Liver (tissue), 9 donors: ENCODE results near the gene SNAI3. TPM values are rescaled to one million over a fixed set of nuclear protein-coding genes. Genes with fewer than 3 reads are reported as not detected.

ENCODE experiments used
- DNase-seq: peaks from one replicate; pipeline ENCODE4 v3.0.0-alpha.2; 2017; ENCODE audit warnings: low spot score
- H3K27ac ChIP-seq, 2 donors: one replicate each; pipeline ENCODE4 v1.7.0; 2013; ENCODE audit warnings: inconsistent platforms in 2 of 2, low read length in 2 of 2, control low read depth in 1 of 2, low read depth in 1 of 2, mild to moderate bottlenecking in 1 of 2
- H3K27me3 ChIP-seq, 4 donors: one replicate each; pipeline versions ENCODE4 v1.6.1 to v1.7.0; 2013; ENCODE audit warnings: low read length in 3 of 4, inconsistent platforms in 1 of 4, mild to moderate bottlenecking in 1 of 4, moderate library complexity in 1 of 4; ENCODE audit not compliant: control insufficient read depth in 4 of 4, insufficient read depth in 4 of 4
- H3K36me3 ChIP-seq, 4 donors: one replicate each; pipeline versions ENCODE4 v1.6.1 to v1.7.0; 2013; ENCODE audit warnings: low read length in 3 of 4, mild to moderate bottlenecking in 3 of 4, low read depth in 1 of 4, moderate library complexity in 1 of 4; ENCODE audit not compliant: control insufficient read depth in 4 of 4, insufficient read depth in 3 of 4
- H3K4me1 ChIP-seq, 4 donors: one replicate each; pipeline versions ENCODE4 v1.6.1 to v1.7.0; 2013; ENCODE audit warnings: low read length in 3 of 4, mild to moderate bottlenecking in 3 of 4, moderate library complexity in 1 of 4; ENCODE audit not compliant: control insufficient read depth in 4 of 4, insufficient read depth in 4 of 4
- H3K4me3 ChIP-seq, 3 donors: one replicate each; pipeline versions ENCODE4 v1.6.1 to v1.7.0; 2013; ENCODE audit warnings: low read length in 3 of 3, control low read depth in 1 of 3, low read depth in 1 of 3, mild to moderate bottlenecking in 1 of 3
- H3K9ac ChIP-seq, 2 donors: one replicate each; pipeline ENCODE4 v1.7.0; 2013; ENCODE audit warnings: low read length in 2 of 2, mild to moderate bottlenecking in 2 of 2, moderate library complexity in 2 of 2, control low read depth in 1 of 2, low read depth in 1 of 2
- H3K9me3 ChIP-seq, 4 donors: one replicate each; pipeline versions ENCODE4 v1.6.1 to v1.7.0; 2013; ENCODE audit warnings: low read length in 3 of 4; ENCODE audit not compliant: control insufficient read depth in 4 of 4
- EGR1 ChIP-seq, 2 donors: IDR thresholded peaks; 2 replicates each; pipeline ENCODE4 v1.6.1; 2016 to 2018; ENCODE audit warnings: antibody characterized with exemption in 2 of 2, low read depth in 2 of 2
- FOXA2 ChIP-seq: IDR thresholded peaks from 2 replicates; pipeline ENCODE4 v1.6.1; 2016; ENCODE audit warnings: antibody characterized with exemption
- GABPA ChIP-seq, 2 donors: IDR thresholded peaks in 1 of 2; conservative IDR thresholded peaks in 1 of 2; 2 replicates each; pipeline ENCODE4 v1.6.1; 2016; ENCODE audit warnings: antibody characterized with exemption in 2 of 2, mild to moderate bottlenecking in 1 of 2, moderate library complexity in 1 of 2
- HNF4A ChIP-seq, 2 donors: conservative IDR thresholded peaks; 2 replicates each; pipeline ENCODE4 v1.6.1; 2016; ENCODE audit warnings: antibody characterized with exemption in 2 of 2, mild to moderate bottlenecking in 2 of 2
- HNF4G ChIP-seq: IDR thresholded peaks from 2 replicates; pipeline ENCODE4 v1.6.1; 2016; ENCODE audit warnings: antibody characterized with exemption
- NR2F2 ChIP-seq: IDR thresholded peaks from 2 replicates; pipeline ENCODE4 v1.6.1; 2016; ENCODE audit warnings: antibody characterized with exemption
- RAD21 ChIP-seq, 2 donors: IDR thresholded peaks; 2 replicates each; pipeline ENCODE4 v1.6.1; 2016; ENCODE audit warnings: antibody characterized with exemption in 2 of 2, mild to moderate bottlenecking in 2 of 2
- REST ChIP-seq: IDR thresholded peaks from 2 replicates; pipeline ENCODE4 v1.6.1; 2016; ENCODE audit warnings: antibody characterized with exemption, mild to moderate bottlenecking
- RXRA ChIP-seq, 2 donors: IDR thresholded peaks; 2 replicates each; pipeline ENCODE4 v1.6.1; 2017 to 2018; ENCODE audit warnings: antibody characterized with exemption in 2 of 2, mild to moderate bottlenecking in 1 of 2
- SP1 ChIP-seq: IDR thresholded peaks from 2 replicates; pipeline ENCODE4 v1.6.1; 2018; ENCODE audit warnings: antibody characterized with exemption, mild to moderate bottlenecking
- TAF1 ChIP-seq: conservative IDR thresholded peaks from 2 replicates; pipeline ENCODE4 v1.6.1; 2016; ENCODE audit warnings: antibody characterized with exemption, mild to moderate bottlenecking
- YY1 ChIP-seq: IDR thresholded peaks from 2 replicates; pipeline ENCODE4 v1.6.1; 2016; ENCODE audit warnings: antibody characterized with exemption, mild to moderate bottlenecking
- ZBTB33 ChIP-seq: IDR thresholded peaks from 2 replicates; pipeline ENCODE4 v1.6.1; 2016; ENCODE audit warnings: antibody characterized with exemption
- WGBS: extraction: QIAGEN DNeasy Blood & Tissue Kit; methylation state at CpG from one replicate; pipeline ENCODE4 v1.1.7; 2013; 5-methylcytosine and 5-hydroxymethylcytosine counted together
- polyA plus RNA-seq, 2 donors: library from polyadenylated mRNA; stranded (reverse) in 1 of 2; unstranded in 1 of 2; fragments of 200-250 nt in 1 of 2; fragments of >200 nt in 1 of 2; fragmentation: Nextera tagmentation in 1 of 2; extraction: Ambion mirVana in 1 of 2; gene quantifications; one replicate each; pipeline versions ENCODE4 v1.2.1 to v1.2.3, GENCODE V29; 2013 to 2015
- total RNA-seq, 2 donors: library from RNA; depleted of rRNA; stranded (reverse); fragments of >200 nt; gene quantifications; one replicate each; pipeline ENCODE4 v1.2.3, GENCODE V29; 2014
- TF ChIP-seq, protein P1 (sequence below): IDR thresholded peaks from 2 replicates; pipeline ENCODE4 v1.6.1; 2016; ENCODE audit warnings: antibody characterized with exemption
- TF ChIP-seq, protein P2 (sequence below): IDR thresholded peaks from 2 replicates; pipeline ENCODE4 v1.6.1; 2016; ENCODE audit warnings: antibody characterized with exemption
- donor health status: healthy.
- donor health status: healthy.
- donor health status: healthy.
- donor health status: healthy.
- donor health status: healthy.

The SNAI3 gene
- total and polyA plus RNA-seq, 4 donors: 0.05 to 0.48 (median 0.20) TPM

DNA sequence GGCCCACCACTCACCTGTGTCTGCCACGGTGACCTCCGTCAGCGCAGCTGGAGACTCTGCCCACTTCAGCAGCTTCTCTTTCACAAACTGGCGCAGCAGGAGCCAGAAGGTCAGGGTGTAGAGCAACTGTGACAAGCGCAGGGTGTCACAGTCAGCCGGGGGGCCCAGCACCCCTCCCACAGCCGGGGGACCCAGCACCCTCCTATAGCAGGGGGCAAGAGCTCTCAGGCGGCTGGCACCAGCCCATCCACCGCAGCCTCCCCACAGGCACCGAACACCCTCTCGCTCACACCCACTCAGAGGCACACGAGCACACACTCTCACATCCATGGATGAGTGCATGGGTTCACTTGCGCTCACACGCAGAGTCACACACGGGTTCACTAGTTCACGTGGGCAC is 48.8 kb upstream of the SNAI3 start:
- TF ChIP-seq, protein P1, sequence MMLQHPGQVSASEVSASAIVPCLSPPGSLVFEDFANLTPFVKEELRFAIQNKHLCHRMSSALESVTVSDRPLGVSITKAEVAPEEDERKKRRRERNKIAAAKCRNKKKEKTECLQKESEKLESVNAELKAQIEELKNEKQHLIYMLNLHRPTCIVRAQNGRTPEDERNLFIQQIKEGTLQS: no peak
- TF ChIP-seq HNF4A (conservative IDR thresholded peaks at IDR 0.05): no peak
- TF ChIP-seq FOXA2: no peak
- TF ChIP-seq NR2F2: no peak
- no peak for TF ChIP-seq REST
- no peak for TF ChIP-seq GABPA (IDR thresholded peaks at IDR 0.05 in 1 of 2, conservative IDR thresholded peaks at IDR 0.05 in 1 of 2)
- DNase-seq: no peak
- 96% methylated on average over 16 of the region's 16 CpGs for WGBS
- no peaks in the 10 kb centered on the region for H3K27me3 ChIP-seq
- peaks cover 0 to 2% (median under 1%) of the 10 kb centered on the region in 4 donors for H3K4me1 ChIP-seq
- no peaks in the 10 kb centered on the region for H3K9me3 ChIP-seq
- H3K4me3 ChIP-seq: no peak overlapping the region
- H3K9ac ChIP-seq: no peak overlapping the region
- peaks cover 4 to 42% (median 19%) of the 10 kb centered on the region in 4 donors for H3K36me3 ChIP-seq
- H3K27ac ChIP-seq: no peak overlapping the region

DNA sequence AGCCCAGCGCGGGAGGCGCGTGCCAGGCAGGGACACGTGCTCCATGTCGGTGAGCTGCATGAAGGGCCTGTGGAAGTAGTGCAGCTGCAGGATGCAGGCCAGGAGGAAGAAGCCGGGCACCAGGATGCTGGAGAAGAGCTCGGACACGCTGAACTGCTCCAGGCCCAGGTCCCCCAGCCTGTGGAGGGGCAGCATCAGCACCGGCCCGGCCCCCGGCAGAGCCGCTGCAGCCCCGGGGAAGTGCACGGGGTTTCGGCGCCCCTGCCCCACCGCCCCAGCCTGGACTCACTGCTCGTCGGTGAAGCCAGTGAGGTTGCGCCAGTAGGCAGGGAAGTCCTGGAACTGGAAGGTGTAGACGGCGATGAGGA is 48.0 kb upstream of the SNAI3 start:
- peaks cover 0 to 2% (median under 1%) of the 10 kb centered on the region in 4 donors for H3K4me1 ChIP-seq
- 93% methylated on average over 23 of the region's 23 CpGs for WGBS
- TF ChIP-seq EGR1 (IDR thresholded peaks at IDR 0.05; ENCODE audit: low read depth in 2 of 2): no peak
- no peak for TF ChIP-seq YY1
- TF ChIP-seq TAF1: no peak
- TF ChIP-seq SP1: no peak
- TF ChIP-seq FOXA2: no peak
- no peak for TF ChIP-seq HNF4G
- H3K27me3 ChIP-seq: no peaks in the 10 kb centered on the region
- H3K4me3 ChIP-seq: no peak overlapping the region
- DNase-seq: no peak
- no peak overlapping the region for H3K27ac ChIP-seq
- H3K9ac ChIP-seq: no peak overlapping the region
- H3K9me3 ChIP-seq: no peaks in the 10 kb centered on the region
- H3K36me3 ChIP-seq: peaks cover 4 to 44% (median 19%) of the 10 kb centered on the region in 4 donors

DNA sequence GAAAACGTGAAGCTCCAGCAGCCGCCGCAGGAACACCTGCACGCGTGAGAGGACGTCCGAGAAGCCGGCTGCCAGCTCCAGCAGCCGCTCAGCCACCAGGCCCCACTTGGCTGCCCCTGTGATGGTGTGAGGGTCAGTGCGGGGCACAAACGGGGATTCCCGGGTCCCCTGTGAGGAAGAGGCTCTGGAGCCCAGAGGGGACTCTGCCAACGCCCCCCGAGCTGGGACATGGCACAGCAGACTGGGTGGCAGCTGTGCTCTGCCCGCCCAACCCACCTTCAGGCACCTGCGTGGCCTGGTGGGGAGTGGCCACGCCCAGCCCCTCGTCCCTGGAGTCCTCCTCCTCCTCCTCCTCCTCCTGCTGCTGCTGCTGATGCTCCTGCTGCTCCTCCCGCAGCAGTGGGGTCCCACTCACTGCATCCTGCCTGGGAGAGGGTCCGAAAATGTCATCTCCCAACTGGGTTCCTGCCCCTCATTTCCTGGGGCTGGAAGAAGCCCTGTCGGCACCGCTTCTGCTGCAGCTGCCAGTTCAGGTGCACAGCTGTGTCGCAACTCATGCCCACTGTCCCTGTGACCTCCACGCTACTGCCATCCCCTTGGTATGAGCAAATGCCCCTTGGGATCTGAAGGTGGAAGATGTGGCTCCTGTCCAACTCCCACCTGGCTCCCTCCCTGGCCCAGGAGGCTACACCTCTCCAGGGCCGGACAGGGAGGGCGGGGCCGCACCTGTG is 47.5 kb upstream of the SNAI3 start:
- TF ChIP-seq, protein P2, sequence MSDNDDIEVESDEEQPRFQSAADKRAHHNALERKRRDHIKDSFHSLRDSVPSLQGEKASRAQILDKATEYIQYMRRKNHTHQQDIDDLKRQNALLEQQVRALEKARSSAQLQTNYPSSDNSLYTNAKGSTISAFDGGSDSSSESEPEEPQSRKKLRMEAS: no peak
- TF ChIP-seq, protein P1: no peak
- TF ChIP-seq RAD21 (IDR thresholded peaks at IDR 0.05) (no peak), ZBTB33 (no peak), HNF4A (conservative IDR thresholded peaks at IDR 0.05) (no peak), RXRA (IDR thresholded peaks at IDR 0.05) (no peak), GABPA (IDR thresholded peaks at IDR 0.05 in 1 of 2, conservative IDR thresholded peaks at IDR 0.05 in 1 of 2) (no peak), HNF4G (no peak), YY1 (no peak), REST (no peak), FOXA2 (no peak), SP1 (no peak)
- no peaks in the 10 kb centered on the region for H3K27me3 ChIP-seq
- no peak overlapping the region for H3K4me3 ChIP-seq
- H3K9me3 ChIP-seq: no peaks in the 10 kb centered on the region
- 89% methylated on average over 27 of the region's 27 CpGs for WGBS
- H3K4me1 ChIP-seq: peaks cover 0 to 2% (median under 1%) of the 10 kb centered on the region in 4 donors
- no peak overlapping the region for H3K9ac ChIP-seq
- peaks cover 4 to 44% (median 19%) of the 10 kb centered on the region in 4 donors for H3K36me3 ChIP-seq
- no peak overlapping the region for H3K27ac ChIP-seq
- no peak for DNase-seq
